ENCODE data around the gene MTFP1. TPM values are rescaled to one million over a fixed set of nuclear protein-coding genes. Genes with fewer than 3 reads are reported as not detected.

The MTFP1 gene
- total and polyA plus RNA-seq, 2 donors (not counting 1 experiment from before 2014, with no cell fraction given) = 11.8 to 18.4 TPM

- Histone ChIP-seq H3K27me3 (replicated peaks in 1 of 4; ENCODE audit: control extremely low read depth in 1 of 4, control insufficient read depth in 3 of 4, insufficient read depth in 4 of 4, low read length in 3 of 4) (peaks cover 0 to 4% (median 0%) of the 10 kb centered on the region in 4 experiments), H4K20me1 (ENCODE audit: control insufficient read depth, insufficient read depth, low read length, poor library complexity, severe bottlenecking) (no peaks in the 10 kb centered on the region), H3K27ac (ENCODE audit: low read length in 2 of 2) (no peak overlapping the region), H3K4me1 (ENCODE audit: control insufficient read depth in 2 of 2, insufficient read depth in 2 of 2, low read length in 2 of 2) (no peaks in the 10 kb centered on the region), H2AFZ (ENCODE audit: insufficient read depth, low read depth, low read length, poor library complexity, severe bottlenecking) (no peak overlapping the region), H3K79me2 (ENCODE audit: control insufficient read depth, insufficient read depth, low read length) (no peaks in the 10 kb centered on the region), H3K36me3 (replicated peaks in 1 of 2; ENCODE audit: control extremely low read depth in 1 of 2, control insufficient read depth in 1 of 2, extremely low read depth in 1 of 2, insufficient read depth in 2 of 2, low read length in 1 of 2) (no peaks in the 10 kb centered on the region), H3K9me3 (ENCODE audit: control extremely low read depth in 1 of 3, control insufficient read depth in 2 of 3, insufficient read depth in 1 of 3, low read length in 2 of 3) (no peaks in the 10 kb centered on the region), H3K9ac (ENCODE audit: low read length) (no peak overlapping the region), H3K4me2 (replicated peaks; ENCODE audit: low read depth, low read length, poor library complexity, severe bottlenecking) (no peak overlapping the region), H3K4me3 (ENCODE audit: control extremely low read depth in 1 of 5, extremely low read depth in 1 of 5, insufficient read depth in 1 of 5, low read depth in 2 of 5, low read length in 4 of 5) (no peak overlapping the region)
- TF ChIP-seq EZH2 (IDR thresholded peaks at IDR 0.05; ENCODE audit: borderline replicate concordance, insufficient read depth, low read depth, low read length, poor library complexity, severe bottlenecking) (no peak), CTCF (IDR thresholded peaks at IDR 0.05) (no peak)
- no peak for DNase-seq
- WGBS (ENCODE audit: insufficient coverage) = 88% methylated on average over 6 of the region's 6 CpGs
- ChIA-PET CTCF (no interaction called here), POLR2A (no interaction called here)
- Mint-ChIP-seq H3K4me3 (no peak overlapping the region), H3K27me3 (no peaks in the 10 kb centered on the region), H3K4me1 (no peaks in the 10 kb centered on the region), H3K9me3 (ENCODE audit: insufficient read depth) (no peaks in the 10 kb centered on the region), H3K27ac (no peak overlapping the region)
- ATAC-seq (ENCODE audit: low read depth) = no peak
- intact Hi-C loops (cut with micrococcal nuclease) = no loop called here
Observed at GRCh38 chr22:30404307-30404706, 21.3 kb upstream of the MTFP1 start.

- Mint-ChIP-seq H3K9me3 (ENCODE audit: insufficient read depth) (no peaks in the 10 kb centered on the region), H3K27me3 (no peaks in the 10 kb centered on the region), H3K4me3 (no peak overlapping the region), H3K27ac (no peak overlapping the region), H3K4me1 (no peaks in the 10 kb centered on the region)
- H3K4me1 ChIP-seq (ENCODE audit: control insufficient read depth in 2 of 2, insufficient read depth in 2 of 2, low read length in 2 of 2) = no peaks in the 10 kb centered on the region
- no peaks in the 10 kb centered on the region for H3K36me3 ChIP-seq (replicated peaks in 1 of 2; ENCODE audit: control extremely low read depth in 1 of 2, control insufficient read depth in 1 of 2, extremely low read depth in 1 of 2, insufficient read depth in 2 of 2, low read length in 1 of 2)
- WGBS (ENCODE audit: insufficient coverage) = 97% methylated on average over 2 of the region's 4 CpGs
- DNase-seq = no peak
- H3K4me2 ChIP-seq (replicated peaks; ENCODE audit: low read depth, low read length, poor library complexity, severe bottlenecking) = no peak overlapping the region
- no peak overlapping the region for H3K9ac ChIP-seq (ENCODE audit: low read length)
- no peaks in the 10 kb centered on the region for H3K27me3 ChIP-seq (replicated peaks in 1 of 4; ENCODE audit: control extremely low read depth in 1 of 4, control insufficient read depth in 3 of 4, insufficient read depth in 4 of 4, low read length in 3 of 4)
- ATAC-seq (ENCODE audit: low read depth) = no peak
- no peaks in the 10 kb centered on the region for H3K9me3 ChIP-seq (ENCODE audit: control extremely low read depth in 1 of 3, control insufficient read depth in 2 of 3, insufficient read depth in 1 of 3, low read length in 2 of 3)
- ChIA-PET POLR2A (no interaction called here), CTCF (interaction anchor here (0.5 to 1.2 kb wide), 3 partner anchors 14 to 20 kb away, joined by 3 read pairs; partner anchors contain the start of gene MTFP1)
- no peaks in the 10 kb centered on the region for H4K20me1 ChIP-seq (ENCODE audit: control insufficient read depth, insufficient read depth, low read length, poor library complexity, severe bottlenecking)
- TF ChIP-seq CTCF (IDR thresholded peaks at IDR 0.05) = no peak
- intact Hi-C loops (cut with micrococcal nuclease) = no loop called here
- H2AFZ ChIP-seq (ENCODE audit: insufficient read depth, low read depth, low read length, poor library complexity, severe bottlenecking) = no peak overlapping the region
- H3K4me3 ChIP-seq (ENCODE audit: control extremely low read depth in 1 of 5, extremely low read depth in 1 of 5, insufficient read depth in 1 of 5, low read depth in 2 of 5, low read length in 4 of 5) = no peak overlapping the region
- H3K27ac ChIP-seq (ENCODE audit: low read length in 2 of 2) = no peak overlapping the region
- H3K79me2 ChIP-seq (ENCODE audit: control insufficient read depth, insufficient read depth, low read length) = no peaks in the 10 kb centered on the region
Observed at GRCh38 chr22:30405731-30406130, 19.8 kb upstream of the MTFP1 start.

Measured in B cell (primary cell).